T-helper 9 cell (primary cell): ENCODE measurements around the gene USP49.
A peak's percentile ranks its signal among the peaks of the same experiment; 100 is the strongest.

ENCODE experiments used
- DNase-seq: peaks from one replicate; pipeline ENCODE4 v3.0.0-alpha.2; 2020

The USP49 gene

DNA sequence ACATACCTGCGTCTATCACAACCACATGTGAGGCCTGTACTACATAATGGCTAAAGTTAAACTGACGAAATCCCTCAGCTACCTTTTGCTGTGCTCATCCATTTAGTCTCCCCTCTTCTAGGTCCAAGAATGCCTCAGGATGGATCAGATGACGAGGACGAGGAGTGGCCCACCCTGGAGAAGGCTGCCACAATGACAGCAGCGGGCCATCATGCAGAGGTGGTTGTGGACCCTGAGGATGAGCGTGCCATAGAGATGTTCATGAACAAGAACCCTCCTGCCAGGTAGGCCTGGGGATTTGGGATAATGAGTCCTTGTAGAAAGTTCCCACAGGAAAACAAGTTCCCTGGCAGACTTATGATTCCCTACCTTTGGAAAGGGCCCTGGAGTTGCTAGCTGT is 32.1 kb upstream of the USP49 start:
- no peak for DNase-seq

DNA sequence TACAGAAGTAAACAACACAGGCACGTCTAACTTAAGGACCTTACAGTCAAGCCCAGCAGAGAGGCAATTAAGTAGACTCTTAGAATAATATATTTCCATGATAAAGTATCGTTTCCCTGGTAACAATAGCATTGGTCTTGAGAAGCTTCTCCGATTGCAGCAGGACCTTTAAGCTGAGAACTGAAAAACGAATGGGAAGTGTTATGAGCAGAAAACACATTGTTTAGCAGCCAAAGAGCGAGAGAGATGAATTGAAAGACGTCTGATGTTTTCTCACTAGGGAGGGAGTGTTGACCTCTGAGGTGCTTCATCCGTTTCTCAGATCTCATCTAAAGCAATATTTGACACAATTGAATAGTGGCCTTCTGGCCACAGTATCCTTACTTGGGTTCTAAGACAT is 27.0 kb upstream of the USP49 start:
- DNase-seq, result no peak

DNA sequence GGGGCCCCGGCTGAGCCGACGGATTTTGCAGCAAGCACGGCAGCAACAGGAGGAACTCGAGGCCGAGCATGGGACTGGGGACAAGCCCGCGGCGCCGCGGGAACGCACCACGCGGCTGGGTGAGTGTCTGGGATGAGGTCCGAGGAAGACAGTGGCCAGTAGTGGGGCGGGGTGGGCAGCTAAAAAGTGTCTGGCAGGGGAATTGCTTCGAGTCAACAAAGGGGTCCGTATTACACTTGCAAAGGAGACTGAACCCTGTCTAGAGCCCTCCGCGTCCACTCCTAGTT is 26.5 kb upstream of the USP49 start:
- no peak for DNase-seq

DNA sequence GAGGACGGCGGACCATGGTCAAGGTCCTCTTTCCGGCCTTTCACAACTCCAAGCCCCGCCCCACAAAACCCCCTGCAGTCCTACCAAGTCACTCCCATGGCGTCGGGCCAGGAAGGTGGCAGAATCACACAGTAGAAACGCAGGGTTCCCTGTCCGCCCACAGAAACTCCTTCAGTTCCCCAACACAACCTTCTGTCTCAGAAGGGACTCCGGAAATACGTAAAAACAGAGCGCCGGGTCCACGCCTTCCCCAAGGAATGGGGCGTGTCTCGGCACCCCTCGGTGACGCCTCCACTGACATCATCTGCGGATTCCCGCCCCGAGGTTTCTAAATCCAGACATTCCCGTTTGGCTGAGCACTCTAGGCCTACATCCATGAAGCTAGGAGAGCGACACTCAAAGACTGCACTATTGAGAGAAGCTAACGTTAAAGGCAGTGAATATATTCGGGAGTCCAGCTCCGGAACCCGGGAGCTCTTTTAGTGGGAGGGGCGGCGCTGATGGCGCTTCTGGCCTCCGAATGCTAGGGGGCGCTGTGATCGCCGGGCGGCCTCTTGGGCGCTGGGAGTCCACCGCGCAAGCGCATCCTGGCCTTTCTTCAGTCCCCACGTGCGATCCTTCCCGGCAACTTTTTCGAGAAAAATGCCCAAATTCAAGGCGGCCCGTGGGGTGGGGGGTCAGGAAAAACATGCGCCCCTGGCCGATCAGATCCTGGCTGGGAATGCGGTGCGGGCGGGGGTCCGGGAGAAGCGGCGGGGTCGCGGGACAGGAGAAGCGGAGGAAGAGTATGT is 25.9 kb upstream of the USP49 start, which contains the start of the genes BYSL and MED20:
Gene BYSL, plus strand, starts transcription at position 579 of the 791 bp plus-strand sequence. Its CDS starts 64 bp downstream, at position 643.
Gene MED20, minus strand, starts transcription at position 219 of the 791 bp plus-strand sequence. Its CDS starts 121 bp downstream, at position 98.
- DNase-seq, result peak; percentile 90

DNA sequence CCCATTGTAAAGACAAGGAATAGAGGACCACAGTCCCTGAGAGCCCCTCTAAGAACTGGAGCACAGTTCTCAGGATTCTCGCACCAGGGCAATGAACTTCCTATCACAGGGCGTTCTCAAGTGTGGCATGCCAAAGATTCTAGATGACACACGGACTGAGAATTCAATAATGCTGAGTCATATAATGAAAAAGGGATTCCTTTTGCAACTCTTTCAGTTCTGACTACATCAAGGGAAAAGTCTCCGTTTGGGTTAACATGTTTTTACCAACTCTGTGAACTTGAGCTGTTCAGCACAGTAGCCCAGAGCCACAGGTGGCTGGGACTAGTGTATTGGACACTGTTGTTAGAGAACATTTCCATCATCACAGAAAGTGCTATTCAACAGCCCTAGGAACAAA is 22.4 kb upstream of the USP49 start:
- no peak for DNase-seq

DNA sequence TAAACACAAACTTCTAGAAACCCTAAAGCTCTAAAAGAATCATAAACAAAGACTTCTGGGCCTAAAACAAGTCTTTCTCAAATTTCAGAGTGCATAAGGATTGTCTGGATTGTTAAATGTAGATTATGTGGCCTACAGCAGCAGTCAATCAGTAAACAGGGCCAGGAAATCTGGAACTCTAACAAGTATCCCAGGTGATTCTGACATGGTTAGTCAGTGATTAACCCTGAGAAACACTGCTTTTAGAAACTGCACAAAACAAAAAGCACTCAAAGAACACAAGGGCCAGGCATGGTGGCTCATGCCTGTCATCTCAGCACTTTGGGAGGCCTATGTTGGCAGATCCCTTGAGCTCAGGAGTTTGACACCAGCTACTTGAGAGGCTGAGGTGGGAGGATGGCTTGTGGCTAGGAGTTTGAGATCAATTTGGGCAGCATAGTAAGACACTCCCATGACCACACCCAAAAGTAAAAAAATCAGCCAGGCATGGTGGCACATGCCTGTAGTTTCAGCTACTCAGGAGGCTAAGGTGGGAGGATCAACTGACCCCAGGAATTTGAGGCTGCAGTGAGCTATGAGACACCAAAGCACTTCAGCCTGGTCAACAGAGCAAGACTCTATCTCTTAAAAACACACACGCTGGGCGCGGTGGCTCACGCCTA is 19.8 kb upstream of the USP49 start:
- DNase-seq, result no peak

DNA sequence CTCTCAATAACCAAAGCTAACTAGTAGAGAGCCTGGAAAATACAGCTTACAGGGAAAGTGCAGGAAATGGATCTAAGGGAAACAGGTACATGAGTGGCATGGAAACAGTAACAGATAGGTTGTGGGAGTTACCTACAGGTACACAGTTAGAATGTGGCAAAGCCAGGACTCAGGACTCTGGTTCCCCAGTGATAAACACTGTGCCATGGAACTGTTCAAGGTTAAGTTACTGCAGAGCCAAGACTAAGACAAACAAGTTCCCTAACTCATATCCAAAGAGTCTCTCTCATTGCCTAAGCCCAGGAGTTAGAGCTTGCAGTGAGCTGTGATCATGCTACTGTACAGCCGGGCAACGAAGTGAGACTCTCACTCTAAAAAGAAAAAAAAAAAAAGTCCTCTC is 19.2 kb upstream of the USP49 start:
- DNase-seq, result no peak

DNA sequence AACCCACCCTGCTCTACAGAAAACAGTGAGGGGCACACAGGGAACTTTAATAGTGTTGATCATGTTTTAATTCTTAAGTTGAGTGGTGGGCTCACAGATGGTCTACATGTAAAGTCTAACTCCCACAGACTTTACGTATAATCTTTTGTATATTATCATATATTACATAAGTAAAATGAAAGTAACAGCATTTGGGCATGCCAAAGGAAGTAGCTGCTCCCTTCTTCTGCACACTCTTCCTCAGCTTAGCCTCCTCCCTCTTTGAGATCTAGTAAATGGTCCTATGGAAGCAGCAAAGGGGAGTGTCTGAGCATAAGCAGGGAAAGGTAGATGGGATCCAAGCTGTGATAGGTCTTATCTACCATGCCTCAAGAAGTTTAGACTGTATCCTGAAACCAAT is 14.6 kb upstream of the USP49 start:
- no peak for DNase-seq

DNA sequence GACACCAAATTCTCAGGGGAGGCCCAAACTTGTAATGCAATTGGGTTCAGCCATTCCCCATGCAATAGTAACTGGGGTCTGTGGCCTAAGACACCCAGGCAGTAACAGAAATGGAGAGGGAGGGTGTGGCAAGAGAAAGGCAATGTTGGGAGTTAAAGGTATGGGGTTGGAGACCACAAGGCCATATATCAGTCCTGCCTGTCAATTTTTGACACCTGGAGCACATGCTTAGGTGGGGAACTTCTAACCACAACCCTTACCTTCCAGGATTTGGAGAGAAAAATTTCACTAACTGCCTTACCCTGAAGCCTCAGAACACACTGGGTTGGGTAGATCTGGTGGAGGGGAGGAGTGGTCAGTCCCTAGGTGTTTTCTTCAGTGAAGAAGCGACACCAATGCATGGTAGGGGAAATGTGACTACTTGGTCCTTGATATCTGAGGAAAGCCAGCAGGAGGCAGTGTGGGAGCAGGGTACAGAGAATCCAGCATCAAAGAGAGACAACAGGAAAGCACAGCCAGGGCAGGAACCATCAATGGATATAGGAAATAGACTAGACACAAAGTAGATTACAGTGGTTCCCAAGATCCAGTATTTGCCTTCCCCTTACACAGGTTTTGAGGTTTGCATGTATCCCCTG is 6.8 kb upstream of the USP49 start:
- peak; percentile 50 for DNase-seq

DNA sequence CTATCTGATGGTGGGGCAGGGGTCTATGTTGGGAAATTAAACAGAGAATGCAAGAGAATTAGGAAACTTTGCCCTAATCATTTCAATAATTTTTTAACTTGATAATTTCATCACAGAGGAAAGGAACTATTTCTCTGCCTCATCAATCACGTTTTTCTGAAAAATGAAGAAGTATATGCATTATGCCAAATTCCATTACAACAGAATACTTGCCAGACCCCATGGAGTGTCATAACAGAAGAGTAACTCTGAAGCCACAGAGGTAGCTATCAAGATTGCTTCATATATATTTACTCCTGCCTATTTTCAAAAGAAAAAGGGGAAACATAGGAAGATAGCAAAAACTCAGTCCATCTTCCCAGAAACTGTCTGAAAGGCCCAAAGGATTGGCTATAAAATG is 5.7 kb upstream of the USP49 start:
- DNase-seq, result no peak

DNA sequence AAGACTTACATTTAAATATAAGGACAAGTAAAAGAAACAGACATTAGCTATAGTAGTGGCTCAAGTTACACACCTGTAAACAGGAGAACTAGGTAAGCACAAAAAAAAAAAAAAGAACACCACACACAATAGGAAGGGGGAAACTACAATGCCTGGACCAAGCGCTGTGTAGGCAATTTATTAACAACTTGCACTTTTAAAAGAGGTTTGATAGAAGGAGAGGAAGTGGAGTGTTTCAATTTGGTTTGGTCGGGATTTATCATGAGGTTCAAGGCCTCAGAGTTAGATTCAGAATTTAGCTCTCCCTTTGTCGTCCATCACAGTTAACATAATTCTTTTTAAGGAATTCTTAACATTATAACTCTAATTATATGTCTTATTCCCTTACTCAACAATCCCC is 1.1 kb upstream of the USP49 start:
- no peak for DNase-seq

DNA sequence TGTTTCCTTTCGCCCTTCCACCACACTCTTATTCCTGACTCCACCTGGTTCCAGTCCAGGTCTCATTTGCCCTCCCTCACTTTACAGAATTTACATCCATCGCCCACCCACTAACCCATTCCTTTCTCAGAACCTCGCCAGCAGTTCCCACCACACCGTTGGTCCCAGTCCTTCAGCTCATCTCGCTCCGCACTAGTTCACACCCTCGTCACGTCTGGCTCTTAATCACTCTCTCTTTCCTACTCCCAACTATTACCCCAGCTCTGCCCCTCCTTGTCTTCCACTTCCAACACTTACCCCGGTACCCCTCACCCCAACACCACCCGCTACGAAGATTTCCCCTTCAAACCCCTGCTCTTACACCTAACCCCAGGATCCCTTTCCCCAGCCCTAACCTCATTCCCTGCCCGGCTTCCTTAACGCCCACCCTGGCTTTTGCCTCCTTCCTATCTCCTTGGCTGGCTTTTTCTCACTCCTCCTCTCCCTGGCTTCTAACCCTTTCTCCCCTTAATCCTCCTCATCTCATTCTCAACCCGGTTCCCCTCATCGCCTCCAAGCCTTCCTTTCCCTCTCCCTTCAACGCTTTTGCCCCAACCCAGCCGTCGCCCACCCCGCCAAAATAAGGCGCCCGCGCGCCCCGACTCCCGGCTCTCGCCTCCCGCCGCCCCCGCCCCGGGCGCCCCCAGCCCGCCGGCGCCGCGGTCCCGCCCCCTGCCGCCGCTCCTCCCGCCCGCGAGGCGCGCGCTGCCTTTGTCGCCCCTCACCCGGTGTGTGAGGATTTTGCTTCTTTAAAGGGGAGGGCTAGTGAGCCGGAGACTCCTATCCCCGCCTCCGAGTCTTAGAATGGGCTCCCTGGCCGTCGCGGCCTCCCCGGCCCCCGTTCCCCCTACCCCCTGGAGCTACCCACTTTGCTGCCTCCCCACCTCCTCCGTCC is 542 bp downstream of the USP49 start:
- DNase-seq, result no peak

DNA sequence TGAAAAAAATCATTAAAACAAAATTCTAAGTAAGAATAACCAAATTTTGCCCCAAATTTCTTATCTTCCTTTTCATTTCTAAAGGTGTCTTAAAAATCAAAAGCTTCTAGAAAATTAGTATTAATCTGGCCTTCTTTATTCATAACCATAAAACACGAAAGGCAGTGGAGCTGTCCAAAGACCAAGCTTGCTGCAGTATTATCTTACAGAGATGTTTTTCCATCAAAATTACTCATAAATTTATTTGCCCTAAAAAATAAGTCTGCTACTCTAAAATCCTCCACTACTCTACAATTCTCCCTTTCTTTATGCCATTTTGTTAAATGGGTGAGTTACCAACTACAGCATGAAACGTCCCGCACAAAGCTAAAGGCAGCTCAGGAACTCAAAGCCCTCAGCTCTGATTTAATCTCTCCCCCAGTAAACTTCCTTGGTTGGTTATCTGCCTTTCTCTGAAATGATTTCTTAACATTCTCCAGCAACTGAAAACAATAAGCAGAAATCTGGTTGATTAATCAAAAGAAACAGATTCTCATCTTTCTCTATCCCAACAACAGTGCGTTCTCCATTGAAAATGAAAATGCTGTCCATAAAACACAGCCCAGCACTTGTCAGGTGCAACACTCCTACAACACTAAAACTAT is 2.1 kb downstream of the USP49 start:
- no peak for DNase-seq

DNA sequence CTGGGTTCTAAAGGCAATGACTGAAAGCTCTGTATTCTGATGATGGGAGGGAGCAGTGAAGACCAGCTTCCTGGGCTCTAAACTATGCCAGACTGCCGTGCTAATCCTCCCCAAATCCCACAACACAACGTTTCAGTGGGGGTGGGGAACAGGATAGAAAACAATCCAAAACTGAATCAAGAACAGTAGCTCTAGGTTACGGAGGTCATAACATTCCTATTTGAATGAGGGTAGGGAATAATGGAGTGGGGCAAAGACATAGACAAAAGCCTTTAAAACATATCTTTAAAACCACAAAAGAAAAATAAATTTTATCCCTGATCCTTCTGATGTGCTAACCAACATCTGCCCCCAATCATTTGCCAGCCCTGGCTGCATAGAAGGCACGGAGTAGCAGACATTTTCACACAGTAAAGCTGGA is 7.8 kb downstream of the USP49 start:
- DNase-seq, result no peak

DNA sequence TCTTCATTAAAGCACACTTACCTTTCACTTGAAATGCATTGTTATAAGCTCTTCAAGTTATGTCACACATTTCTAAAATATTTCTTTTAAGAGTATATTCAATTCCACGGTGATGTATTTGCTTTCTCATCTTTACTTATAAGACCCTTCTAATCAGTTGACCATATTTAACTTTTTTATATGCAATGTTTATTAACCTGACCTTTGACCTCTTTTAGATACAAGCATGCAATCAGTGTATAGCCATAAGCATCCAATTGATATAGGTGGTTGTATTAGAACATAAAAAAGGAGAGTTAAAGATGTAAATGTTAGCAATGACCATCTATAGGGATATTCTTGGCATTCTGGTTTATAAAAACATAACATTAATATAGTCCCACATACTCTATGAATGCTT is 9.2 kb downstream of the USP49 start:
- DNase-seq, result no peak

DNA sequence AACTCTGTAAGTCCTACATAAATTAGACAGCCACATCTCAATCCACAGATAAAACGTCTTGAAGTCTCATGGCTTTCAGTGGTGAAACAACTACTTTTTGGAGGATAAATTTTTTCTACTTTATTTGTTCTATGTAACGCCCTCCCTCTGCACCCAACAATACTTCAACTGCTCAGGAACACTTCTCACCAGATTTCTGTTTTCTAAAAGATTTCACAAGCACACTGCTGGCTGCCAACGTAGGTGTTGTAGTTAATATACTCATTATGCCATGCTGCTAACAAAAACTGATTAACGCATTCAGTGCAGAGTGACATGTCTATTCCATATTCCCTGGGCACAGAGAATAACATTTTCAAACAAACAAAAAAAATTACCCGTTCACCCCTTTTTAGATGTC is 10.2 kb downstream of the USP49 start:
- no peak for DNase-seq

DNA sequence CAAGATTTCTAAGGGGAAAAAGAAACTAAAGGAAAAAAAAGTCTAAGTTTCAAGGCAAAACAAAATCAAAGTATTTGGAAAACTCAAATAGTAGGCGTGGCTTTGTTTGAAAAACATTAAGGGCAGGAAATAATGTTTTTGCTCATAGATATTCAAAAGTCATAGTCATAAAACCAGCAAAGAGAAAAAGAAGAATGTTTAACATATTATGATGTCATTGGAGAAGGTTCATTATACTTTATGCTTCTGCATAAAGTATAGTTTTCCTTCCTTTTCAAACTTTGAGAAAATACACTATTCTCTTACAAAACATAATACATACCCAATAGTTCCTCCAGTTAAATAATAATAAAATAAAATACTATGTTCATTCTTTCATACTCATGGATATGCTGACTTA is 13.7 kb downstream of the USP49 start:
- no peak for DNase-seq

DNA sequence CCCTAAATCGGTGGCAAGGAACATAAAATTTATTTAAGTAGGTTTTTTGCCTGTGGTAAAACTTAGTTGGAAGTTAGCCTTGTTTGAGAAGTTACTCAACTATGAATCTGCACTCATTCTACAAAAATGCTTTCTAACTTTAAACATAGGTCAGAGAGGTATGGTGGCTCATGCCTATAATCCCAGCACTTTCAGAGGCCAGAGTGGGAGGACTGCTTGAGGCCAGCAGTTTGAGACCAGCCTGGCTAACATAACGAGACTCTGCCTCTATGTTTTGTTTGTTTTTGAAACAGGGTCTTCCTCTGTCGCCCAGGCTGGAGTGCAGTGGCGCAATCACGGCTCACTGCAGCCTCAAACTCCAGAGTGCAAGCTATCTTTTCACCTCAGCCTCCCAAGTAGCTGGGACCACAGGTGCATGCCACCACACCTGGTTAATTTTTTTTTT is 16.2 kb downstream of the USP49 start:
- no peak for DNase-seq

DNA sequence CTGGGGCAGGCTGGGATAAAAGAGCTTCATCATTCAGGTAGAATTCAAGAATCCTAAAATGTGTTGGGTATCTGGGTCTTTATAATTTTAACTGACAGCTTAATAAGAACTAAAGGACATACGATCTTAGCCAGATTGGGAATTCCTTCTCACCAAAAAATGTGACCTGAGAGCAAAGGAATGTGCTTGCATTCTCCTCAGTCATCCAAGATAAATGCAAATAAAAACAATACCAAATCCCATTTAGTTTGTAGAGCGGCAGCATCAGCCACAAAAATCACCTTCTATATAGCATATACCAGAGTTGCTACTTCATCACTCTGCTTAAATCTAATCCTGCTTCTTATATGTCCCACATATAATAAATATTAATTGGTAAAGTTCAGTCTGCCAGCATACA is 16.9 kb downstream of the USP49 start:
- no peak for DNase-seq

DNA sequence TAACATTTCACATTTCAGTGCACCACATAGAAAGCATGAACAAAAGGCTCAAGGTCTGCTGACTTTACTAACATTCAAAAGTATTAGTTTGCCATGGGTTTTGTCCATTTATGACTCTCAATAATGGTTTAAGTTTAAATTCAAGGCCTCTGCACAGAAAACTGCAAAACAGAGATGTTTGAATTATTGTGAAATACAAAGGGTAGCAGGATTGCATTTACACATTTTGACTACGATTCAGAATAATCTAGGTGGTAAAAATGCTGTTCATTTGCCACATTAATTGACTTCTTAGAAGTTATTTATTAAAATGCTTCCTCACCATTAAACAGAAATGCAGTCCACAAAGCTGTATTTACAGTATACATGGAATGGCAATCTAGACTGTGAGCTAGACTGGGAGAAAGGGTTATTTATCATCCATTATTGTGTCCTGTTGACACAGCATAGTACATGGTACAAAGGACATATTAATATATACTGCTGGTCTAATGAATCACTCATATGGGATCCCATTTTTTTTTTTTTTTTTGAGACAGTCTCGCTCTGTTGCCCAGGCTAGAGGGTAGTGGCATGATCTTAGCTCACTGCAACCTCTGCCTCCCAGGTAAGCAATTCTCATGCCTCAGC is 18.0 kb downstream of the USP49 start:
- DNase-seq, result no peak

DNA sequence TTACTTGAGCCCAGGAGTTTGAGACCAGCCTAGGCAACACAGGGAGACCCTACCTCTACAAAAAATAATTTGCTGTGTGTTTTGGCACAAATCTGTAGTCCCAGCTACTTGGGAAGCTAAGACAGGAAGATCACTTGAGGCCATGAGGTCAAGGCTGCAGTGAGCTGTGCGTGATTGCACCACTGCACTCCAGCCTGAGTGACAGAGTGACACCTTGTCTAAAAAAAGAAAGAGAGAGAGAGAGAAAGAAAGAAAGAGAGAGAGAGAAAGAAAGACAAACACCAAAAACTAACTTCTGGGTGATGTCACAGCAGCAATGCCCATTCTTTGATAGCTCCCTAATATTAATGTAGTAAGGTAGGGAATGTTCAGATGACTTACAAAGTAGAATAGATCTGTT is 20.4 kb downstream of the USP49 start:
- no peak for DNase-seq

DNA sequence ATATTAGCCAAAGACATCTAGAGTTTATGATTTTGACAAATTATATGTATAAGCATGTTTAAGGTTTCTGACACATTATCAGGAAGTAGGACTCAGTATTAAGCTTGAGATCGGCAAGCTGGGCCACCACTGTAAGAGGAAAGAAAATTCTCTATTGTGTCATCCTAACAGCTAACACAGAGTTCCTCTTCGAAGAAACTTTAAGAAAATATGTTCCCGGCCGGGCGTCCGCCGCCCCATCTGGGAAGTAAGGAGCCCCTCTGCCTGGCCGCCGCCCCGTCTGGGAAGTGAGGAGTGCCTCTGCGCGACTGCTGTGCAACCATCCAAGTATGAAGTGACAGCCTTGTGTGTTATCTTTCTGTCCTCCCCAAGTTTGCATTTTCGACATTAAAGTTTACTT is 23.0 kb downstream of the USP49 start:
- no peak for DNase-seq
